ENCODE measurements around the gene MARCHF3. TPM values are rescaled to one million over a fixed set of nuclear protein-coding genes. Genes with fewer than 3 reads are reported as not detected.

Gene MARCHF3
- total RNA-seq, 4 donors from 2014 or later: 6.2 to 11.9 (median 8.1) TPM

DNA sequence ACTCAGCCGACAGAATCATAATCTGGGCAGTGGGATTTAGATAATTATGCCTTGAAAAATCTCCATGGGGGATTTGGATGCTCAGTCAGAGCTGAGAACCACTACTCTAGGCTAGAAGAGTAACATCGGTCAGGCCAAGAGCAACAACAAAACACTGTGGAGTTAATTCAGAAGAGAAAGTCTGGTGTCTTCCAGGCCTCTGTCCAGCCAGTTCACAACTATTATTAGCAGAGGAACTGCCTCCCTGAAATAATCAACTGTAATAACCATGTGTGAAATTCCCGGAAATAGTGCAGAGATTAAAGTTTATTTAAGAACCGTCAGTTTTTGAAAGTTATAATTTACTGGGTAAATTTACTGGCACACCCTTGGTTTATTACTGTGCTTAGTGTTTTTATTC, 8.2 kb upstream of the MARCHF3 start:
- no peaks in the 10 kb centered on the region for H3K9me3 ChIP-seq
- H3K27me3 ChIP-seq: no peaks in the 10 kb centered on the region
- intact Hi-C loops (cut with DNase I; ENCODE audit: low total_unique reads): no loop called here
- no peak overlapping the region for H3K27ac ChIP-seq
- peaks cover 0 to 5% of the 10 kb centered on the region in 2 donors for H3K4me1 ChIP-seq
- DNase-seq: no peak
- H3K4me3 ChIP-seq: no peak overlapping the region
- TF ChIP-seq POLR2A (IDR thresholded peaks at IDR 0.05) (no peak), CTCF (IDR thresholded peaks at IDR 0.05) (no peak)
- no peaks in the 10 kb centered on the region for H3K36me3 ChIP-seq

GRCh38 chr5:127031863-127032232, 1.5 kb upstream of the MARCHF3 start:
- Histone ChIP-seq H3K9me3 (no peaks in the 10 kb centered on the region), H3K4me3 (no peak overlapping the region), H3K27me3 (no peaks in the 10 kb centered on the region), H3K27ac (no peak overlapping the region), H3K4me1 (peaks cover 0 to 6% of the 10 kb centered on the region in 2 donors), H3K36me3 (no peaks in the 10 kb centered on the region)
- no peak for DNase-seq
- TF ChIP-seq POLR2A (IDR thresholded peaks at IDR 0.05): no peak
- TF ChIP-seq CTCF (IDR thresholded peaks at IDR 0.05): no peak
- intact Hi-C loops (cut with DNase I; ENCODE audit: low total_unique reads): no loop called here

- H3K9me3 ChIP-seq: no peaks in the 10 kb centered on the region
- peak overlapping the region; percentile 59 to 84 for H3K4me3 ChIP-seq
- intact Hi-C loops (cut with DNase I; ENCODE audit: low total_unique reads): no loop called here
- DNase-seq: no peak
- TF ChIP-seq CTCF (IDR thresholded peaks at IDR 0.05) (no peak), POLR2A (IDR thresholded peaks at IDR 0.05) (no peak)
- H3K4me1 ChIP-seq: peaks cover 0 to 6% of the 10 kb centered on the region in 2 donors
- no peaks in the 10 kb centered on the region for H3K27me3 ChIP-seq
- peak overlapping the region; percentile 89 to 91 for H3K27ac ChIP-seq
- H3K36me3 ChIP-seq: no peaks in the 10 kb centered on the region
Measured at GRCh38 chr5:127031147-127031862, 947 bp upstream of the MARCHF3 start.

DNA sequence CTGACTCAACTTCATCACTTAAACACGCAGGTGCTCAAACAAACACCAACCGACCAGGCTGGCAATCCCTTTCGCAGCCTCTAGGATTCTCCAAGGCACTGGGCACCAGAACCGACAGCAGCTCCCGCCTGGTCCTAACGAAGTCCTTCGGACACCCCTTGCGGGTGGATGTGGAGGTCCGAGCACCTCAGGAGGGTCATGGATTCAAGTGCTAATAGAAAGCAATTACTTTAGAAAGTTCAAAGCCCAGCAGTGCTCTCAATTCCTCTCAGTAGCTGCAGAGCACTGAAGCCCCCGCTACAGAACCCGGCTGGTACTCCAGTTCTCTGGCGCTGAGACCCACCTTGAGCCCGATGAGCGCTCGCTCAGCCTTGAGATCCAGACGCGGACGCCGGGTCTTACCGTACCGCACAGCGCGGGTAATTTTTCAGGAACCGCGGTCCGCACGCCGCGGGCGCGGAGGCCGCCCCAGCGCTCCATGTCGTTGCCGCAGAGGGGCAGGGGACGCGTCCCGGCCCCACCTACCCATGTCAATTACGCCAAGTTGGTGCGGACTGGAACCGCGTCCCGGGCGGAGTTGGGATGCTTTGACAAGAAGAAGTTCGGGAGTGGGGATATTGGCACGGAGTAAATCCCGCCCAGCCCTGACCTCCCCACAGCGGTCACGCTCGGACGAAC, 638 bp downstream of the MARCHF3 start:
- H3K27me3 ChIP-seq: no peaks in the 10 kb centered on the region
- DNase-seq: peak; percentile 30 to 49

More for the DNA sequence above, 638 bp downstream of the MARCHF3 start:
- no peaks in the 10 kb centered on the region for H3K36me3 ChIP-seq
- intact Hi-C loops (cut with DNase I; ENCODE audit: low total_unique reads): no loop called here
- H3K4me3 ChIP-seq: peak overlapping the region; percentile 59 to 84
- peaks cover 0 to 6% of the 10 kb centered on the region in 2 donors for H3K4me1 ChIP-seq
- H3K27ac ChIP-seq: peak overlapping the region; percentile 89 to 91
- H3K9me3 ChIP-seq: no peaks in the 10 kb centered on the region
- no peak for TF ChIP-seq POLR2A (IDR thresholded peaks at IDR 0.05)
- TF ChIP-seq CTCF (IDR thresholded peaks at IDR 0.05): peak; percentile 22 to 56 (median 43)
